ENCODE data around the gene MORC1. TPM values are rescaled to one million over a fixed set of nuclear protein-coding genes. Genes with fewer than 3 reads are reported as not detected.
"Not testable (repeated sequence)": the region's sequence is repeated elsewhere in the genome, so short reads cannot be mapped to it uniquely, and the experiment has no call there.

MORC1 gene
- total and polyA plus RNA-seq, 12 donors, result 0.06 to 0.15 (median 0.11) TPM; not detected in 9

DNA sequence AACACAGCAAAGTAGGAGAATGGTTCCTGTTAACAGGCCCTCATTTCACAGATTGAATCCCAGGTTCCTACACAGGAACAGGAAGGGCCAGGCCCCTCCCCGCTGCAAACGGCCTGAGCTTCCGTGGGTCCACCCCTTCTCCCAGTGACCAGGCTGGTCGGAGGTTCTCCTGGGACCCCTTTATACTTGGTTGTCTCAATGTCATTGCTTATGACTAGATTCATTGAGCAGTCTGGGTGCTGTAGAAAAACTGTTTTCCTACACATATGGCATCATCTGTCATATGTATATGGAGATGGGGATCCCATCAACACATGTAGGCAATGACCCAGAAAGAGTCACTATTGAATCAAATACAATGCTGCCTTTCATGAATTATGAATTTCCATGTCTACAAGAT lies 22.4 kb upstream of the MORC1 start:
- H3K4me1 ChIP-seq (replicated peaks in 1 of 2), result no peaks in the 10 kb centered on the region
- H3K4me3 ChIP-seq, result no peak overlapping the region
- TF ChIP-seq POLR2A (IDR thresholded peaks at IDR 0.05), result no peak
- TF ChIP-seq, protein P1, sequence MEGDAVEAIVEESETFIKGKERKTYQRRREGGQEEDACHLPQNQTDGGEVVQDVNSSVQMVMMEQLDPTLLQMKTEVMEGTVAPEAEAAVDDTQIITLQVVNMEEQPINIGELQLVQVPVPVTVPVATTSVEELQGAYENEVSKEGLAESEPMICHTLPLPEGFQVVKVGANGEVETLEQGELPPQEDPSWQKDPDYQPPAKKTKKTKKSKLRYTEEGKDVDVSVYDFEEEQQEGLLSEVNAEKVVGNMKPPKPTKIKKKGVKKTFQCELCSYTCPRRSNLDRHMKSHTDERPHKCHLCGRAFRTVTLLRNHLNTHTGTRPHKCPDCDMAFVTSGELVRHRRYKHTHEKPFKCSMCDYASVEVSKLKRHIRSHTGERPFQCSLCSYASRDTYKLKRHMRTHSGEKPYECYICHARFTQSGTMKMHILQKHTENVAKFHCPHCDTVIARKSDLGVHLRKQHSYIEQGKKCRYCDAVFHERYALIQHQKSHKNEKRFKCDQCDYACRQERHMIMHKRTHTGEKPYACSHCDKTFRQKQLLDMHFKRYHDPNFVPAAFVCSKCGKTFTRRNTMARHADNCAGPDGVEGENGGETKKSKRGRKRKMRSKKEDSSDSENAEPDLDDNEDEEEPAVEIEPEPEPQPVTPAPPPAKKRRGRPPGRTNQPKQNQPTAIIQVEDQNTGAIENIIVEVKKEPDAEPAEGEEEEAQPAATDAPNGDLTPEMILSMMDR (IDR thresholded peaks at IDR 0.05), result no peak
- H3K27me3 ChIP-seq, result no peaks in the 10 kb centered on the region
- WGBS, 4 donors, result 78 to 93% (median 83%) methylated on average over 3 to 4 of the region's 4 CpGs
- H3K36me3 ChIP-seq (replicated peaks in 1 of 2), result no peaks in the 10 kb centered on the region
- DNase-seq, result no peak
- intact Hi-C loops (cut with DNase I), result no loop called here
- no peak overlapping the region for H3K27ac ChIP-seq
- no peaks in the 10 kb centered on the region for H3K9me3 ChIP-seq (replicated peaks in 1 of 3)

DNA sequence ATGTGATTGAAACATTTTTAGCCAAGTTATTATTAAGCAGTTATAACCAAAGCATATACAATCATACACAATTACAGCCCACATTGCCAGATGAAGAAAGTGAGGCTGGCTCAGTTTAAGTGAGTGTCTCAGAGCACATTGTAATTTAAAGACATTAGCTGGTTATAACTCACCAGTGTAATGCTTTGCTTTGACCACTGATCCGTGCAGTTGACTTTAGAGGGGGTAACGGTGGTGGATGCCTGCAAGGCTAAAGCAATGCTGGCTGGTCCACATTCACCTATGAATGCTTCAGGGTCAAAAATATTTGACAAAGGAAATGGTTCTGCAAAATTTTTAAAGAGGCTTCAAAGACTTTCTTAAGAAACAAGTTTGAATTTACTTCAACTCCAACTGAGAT lies 19.8 kb upstream of the MORC1 start:
- H3K9me3 ChIP-seq (replicated peaks in 1 of 3), result no peaks in the 10 kb centered on the region
- intact Hi-C loops (cut with DNase I), result no loop called here
- TF ChIP-seq POLR2A (IDR thresholded peaks at IDR 0.05), result no peak
- TF ChIP-seq, protein P1 (IDR thresholded peaks at IDR 0.05), result no peak
- no peaks in the 10 kb centered on the region for H3K27me3 ChIP-seq
- DNase-seq, result no peak
- H3K27ac ChIP-seq, result no peak overlapping the region
- no peaks in the 10 kb centered on the region for H3K4me1 ChIP-seq (replicated peaks in 1 of 2)
- H3K4me3 ChIP-seq, result no peak overlapping the region
- 69 to 85% (median 83%) methylated on average over 2 of the region's 2 CpGs for WGBS, 4 donors
- H3K36me3 ChIP-seq (replicated peaks in 1 of 2), result no peaks in the 10 kb centered on the region

DNA sequence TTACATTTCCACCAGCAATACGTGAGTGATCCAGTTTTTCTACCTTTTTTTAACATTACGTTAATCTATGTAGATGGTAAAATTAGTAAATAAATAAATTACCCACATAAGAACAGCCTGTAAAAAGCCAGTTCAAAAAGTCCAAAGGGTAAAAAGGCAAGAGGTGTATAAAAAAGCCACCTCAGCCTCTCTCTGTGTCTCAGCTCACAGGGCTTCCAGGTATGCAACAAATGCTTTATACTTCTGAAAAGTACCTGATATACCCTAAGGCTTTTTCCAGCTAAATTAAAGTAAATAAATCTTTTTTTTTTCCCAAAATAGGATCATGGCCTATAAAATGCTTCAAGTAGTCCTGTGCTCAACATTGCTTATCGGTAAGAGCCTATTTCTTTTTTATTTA lies 18.6 kb upstream of the MORC1 start, which contains the start of gene C3orf85:
TSS of gene C3orf85 (plus strand) at position 197 of the 400 bp plus-strand sequence. CDS start at position 326, 129 bp downstream.
- Histone ChIP-seq H3K4me3 (no peak within 1 kb of the TSS), H3K36me3 (replicated peaks in 1 of 2) (no peaks in the 10 kb centered on the region), H3K27me3 (no peaks in the 10 kb centered on the region), H3K27ac (no peak within 1 kb of the TSS), H3K4me1 (replicated peaks in 1 of 2) (no peaks in the 10 kb centered on the region), H3K9me3 (replicated peaks in 1 of 3) (no peaks in the 10 kb centered on the region)
- TF ChIP-seq, protein P1 (IDR thresholded peaks at IDR 0.05), result no peak
- no peak for TF ChIP-seq POLR2A (IDR thresholded peaks at IDR 0.05)
- intact Hi-C loops (cut with DNase I), result no loop called here
- no peak for DNase-seq
- WGBS, 4 donors, result 85 to 91% (median 89%) methylated on average over 3 of the region's 3 CpGs

DNA sequence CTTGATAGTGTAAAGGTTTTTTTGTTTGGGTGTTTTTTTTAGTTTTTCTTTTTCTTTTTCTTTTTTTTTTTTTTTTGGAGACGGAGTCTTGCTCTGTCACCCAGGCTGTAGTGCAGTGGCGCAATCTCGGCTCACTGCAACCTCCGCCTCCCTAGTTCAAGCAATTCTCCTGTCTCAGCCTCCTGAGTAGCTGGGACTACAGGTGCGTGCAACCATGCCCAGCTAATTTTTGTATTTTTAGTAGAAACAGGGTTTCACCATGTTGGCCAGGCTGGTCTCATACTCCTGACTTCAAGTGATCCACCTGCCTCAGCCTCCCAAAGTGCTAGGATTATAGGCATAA lies 15.5 kb upstream of the MORC1 start:
- H3K9me3 ChIP-seq (replicated peaks in 1 of 3); intact Hi-C loops (cut with DNase I): not testable (repeated sequence)
- WGBS, 4 donors, result 79 to 91% (median 82%) methylated on average over 5 of the region's 5 CpGs

DNA sequence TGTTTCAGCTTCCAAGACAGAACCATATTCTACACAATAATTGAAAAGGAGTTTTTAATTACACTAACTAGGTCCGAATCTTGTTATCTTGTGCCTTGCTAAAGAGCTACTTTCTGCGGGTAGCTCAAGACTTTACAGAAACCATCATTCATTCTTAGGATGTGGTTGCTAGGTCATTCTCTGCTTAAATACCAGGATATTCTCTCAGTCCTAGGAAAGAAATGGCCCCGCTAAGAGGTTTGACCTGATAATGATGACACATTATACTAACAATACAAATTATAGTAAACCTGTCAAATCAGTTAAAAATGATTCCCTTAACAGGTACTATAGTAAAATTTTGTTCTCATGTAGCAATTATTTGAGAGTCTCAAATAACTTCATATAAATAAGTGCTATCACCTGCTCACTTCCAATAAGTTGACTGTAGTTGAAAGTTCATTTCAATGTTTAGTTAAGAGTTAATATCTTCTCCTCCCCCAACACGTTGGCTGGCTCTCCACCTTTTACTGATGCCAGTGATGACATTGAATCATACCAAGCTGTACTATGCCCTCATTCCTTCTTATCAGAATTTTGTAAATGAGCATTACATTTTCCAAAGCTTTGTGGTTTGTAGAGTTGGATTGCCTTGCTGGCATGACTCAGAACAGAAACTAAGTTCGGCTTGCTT lies 15.0 kb upstream of the MORC1 start:
- peak in 5 of 7 donors; percentile 15 to 30 (median 20) for DNase-seq
- H3K36me3 ChIP-seq (replicated peaks in 1 of 2), result no peaks in the 10 kb centered on the region
- H3K27me3 ChIP-seq, result no peaks in the 10 kb centered on the region
- H3K4me3 ChIP-seq, result no peak overlapping the region
- H3K9me3 ChIP-seq (replicated peaks in 1 of 3), result no peaks in the 10 kb centered on the region
- WGBS, 4 donors, result 65 to 76% (median 70%) methylated on average over 5 of the region's 5 CpGs
- H3K4me1 ChIP-seq (replicated peaks in 1 of 2), result no peaks in the 10 kb centered on the region
- peak overlapping the region in 1 of 5 donors; percentile 28 for H3K27ac ChIP-seq
- intact Hi-C loops (cut with DNase I), result no loop called here
- TF ChIP-seq POLR2A (IDR thresholded peaks at IDR 0.05), result no peak
- TF ChIP-seq, protein P1 (IDR thresholded peaks at IDR 0.05), result no peak

More for the DNA sequence above, 15.5 kb upstream of the MORC1 start:
- H3K4me1 ChIP-seq (replicated peaks in 1 of 2); H3K4me3 ChIP-seq; H3K36me3 ChIP-seq (replicated peaks in 1 of 2); H3K27me3 ChIP-seq: not testable (repeated sequence)
- peak overlapping the region in 1 of 5 donors; percentile 28 for H3K27ac ChIP-seq
- DNase-seq, result peak in 1 of 7 donors; percentile 9

Data from adrenal gland (tissue), 12 donors.